ENCODE results near the gene KIZ.
"Not testable (repeated sequence)": the region's sequence is repeated elsewhere in the genome, so short reads cannot be mapped to it uniquely, and the experiment has no call there.

KIZ gene

GRCh38 chr20:21141825-21142224 is 15.9 kb downstream of the KIZ start:
- no peak for DNase-seq

DNA sequence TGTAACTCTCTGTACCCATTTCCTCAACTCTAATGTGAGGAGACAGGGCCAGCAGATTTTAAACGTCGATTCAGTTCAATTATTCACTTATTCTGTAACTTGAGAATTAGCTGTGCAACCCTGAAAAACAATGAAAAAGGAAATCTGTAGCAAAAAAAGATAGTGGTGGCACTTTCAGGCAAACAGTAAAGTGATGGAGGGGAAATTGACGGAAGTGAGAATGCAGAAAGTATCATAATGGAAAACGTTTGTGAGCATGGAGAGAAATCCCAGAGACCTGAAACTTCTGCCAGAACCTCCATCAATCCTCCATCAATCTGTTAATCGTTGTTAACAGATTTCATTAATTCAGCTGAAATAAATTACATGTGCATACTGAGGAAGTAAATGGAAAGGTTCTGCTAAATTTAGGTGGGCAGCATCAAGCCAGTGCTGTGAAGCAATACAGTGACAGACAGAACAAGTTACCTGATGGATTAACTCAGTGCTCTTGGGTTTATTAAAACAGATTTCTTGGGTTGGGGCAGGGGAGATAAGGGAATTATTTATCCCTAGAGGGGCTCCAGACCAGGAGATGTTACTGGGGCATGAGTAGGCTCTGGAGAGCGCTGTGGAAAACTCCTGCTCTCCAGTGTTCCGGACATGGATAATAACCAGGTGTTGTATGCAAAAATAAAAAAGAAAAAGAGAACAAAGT is 17.5 kb downstream of the KIZ start:
- no peak for DNase-seq

DNA sequence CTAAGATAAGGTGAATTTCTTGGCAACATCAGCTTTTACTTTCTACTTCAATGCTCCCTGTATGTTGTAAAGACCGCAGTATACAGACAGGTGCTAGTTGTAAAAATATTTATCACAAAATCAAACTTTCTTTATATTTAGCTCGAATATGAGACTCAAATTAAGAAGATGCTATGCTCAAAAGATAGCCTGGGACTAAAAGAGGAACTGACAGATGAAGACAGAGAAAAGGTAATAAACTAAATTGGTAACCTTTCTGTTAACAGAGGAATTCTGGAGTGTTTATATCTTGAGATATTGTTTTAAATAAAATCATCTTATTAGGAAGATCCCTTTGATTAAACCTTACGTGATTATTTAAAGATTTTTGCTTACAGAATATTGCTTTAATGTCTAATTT is 19.5 kb downstream of the KIZ start:
- DNase-seq, result no peak

- no peak for DNase-seq
Observed at GRCh38 chr20:21146215-21146614, 20.3 kb downstream of the KIZ start.

DNA sequence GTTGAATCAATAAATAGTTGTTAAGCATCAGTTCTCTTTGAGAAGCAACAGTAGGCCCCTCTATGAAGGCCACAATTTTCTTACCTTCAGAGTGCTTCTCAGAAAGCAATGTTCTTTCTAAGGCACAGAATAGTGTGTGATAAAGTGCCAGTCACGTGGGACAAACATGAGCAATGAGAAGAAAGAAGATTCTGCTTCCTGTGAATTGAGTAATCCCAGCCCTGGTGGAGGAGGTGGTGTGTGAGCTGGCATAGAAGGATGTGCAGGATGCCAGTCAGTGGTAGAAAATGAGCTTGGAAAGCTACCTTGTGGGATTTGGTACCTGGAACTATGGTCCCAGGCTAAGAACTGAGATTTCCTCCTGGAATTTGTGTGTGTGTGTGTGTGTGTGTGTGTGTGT is 21.7 kb downstream of the KIZ start:
- DNase-seq, result no peak

- DNase-seq, result no peak
Observed at GRCh38 chr20:21149344-21149743, 23.5 kb downstream of the KIZ start.

- DNase-seq, result no peak
Observed at GRCh38 chr20:21151791-21152190, 25.9 kb downstream of the KIZ start.

GRCh38 chr20:21154692-21155091 is 28.8 kb downstream of the KIZ start:
- no peak for DNase-seq

DNA sequence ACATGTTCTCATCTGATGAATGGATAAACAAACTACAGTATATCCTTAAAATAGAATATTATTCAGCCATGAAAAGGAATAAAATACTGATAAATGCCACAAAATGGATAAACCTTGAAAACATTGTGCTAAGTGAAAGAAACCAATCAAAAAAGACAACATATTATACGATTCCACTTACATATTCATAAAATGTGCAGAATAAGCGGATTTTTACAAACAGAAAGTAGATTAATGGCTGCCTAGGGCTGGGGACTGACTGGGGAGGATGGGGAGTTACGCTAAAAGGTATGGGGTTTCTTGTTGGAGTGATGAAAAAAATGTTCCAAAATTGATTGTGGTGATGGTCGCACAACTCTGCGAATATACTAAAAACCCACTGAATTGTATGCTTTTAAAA is 29.4 kb downstream of the KIZ start:
- no peak for DNase-seq

GRCh38 chr20:21156266-21156665 is 30.4 kb downstream of the KIZ start:
- no peak for DNase-seq

DNA sequence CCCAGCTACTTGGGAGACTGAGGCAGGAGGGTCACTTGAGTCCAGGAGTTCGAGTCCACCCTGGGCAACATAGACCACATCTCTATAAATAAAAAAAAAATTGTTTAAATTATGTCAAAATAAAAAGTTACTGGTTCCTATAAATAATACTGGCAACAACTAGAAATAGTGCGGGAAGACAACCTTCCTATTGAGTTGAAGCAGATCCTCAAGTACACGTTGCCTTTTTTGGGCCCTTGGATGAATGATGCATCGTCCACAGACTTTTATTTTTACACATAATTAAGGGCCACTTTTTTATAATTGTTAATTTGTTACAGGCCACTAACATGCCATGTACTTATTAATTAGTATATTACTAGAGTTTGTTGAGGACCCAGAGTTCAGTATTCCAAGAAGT is 31.1 kb downstream of the KIZ start:
- DNase-seq, result no peak

GRCh38 chr20:21159658-21160380 is 33.9 kb downstream of the KIZ start:
- no peak for DNase-seq

DNA sequence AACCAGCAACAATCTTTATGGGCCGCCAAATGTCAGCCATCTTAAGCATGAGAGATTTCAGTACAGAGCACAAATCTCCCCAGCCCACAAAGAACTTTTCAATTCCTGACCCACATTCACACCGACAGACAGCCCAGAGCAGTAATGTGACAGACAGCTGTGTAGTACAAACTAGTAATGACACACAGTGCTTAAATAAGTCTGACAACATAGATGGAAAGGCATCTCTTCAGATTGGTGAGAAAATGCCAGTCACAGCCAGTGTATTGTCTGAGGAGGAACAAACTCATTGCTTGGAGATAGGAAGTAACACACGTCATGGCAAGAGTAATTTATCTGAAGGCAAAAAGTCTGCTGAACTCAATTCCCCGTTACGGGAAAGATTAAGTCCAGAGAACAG is 36.0 kb downstream of the KIZ start:
- DNase-seq, result no peak

GRCh38 chr20:21162631-21163030 is 36.7 kb downstream of the KIZ start:
- DNase-seq, result no peak

GRCh38 chr20:21166801-21167200 is 40.9 kb downstream of the KIZ start:
- no peak for DNase-seq

GRCh38 chr20:21167261-21167660 is 41.4 kb downstream of the KIZ start:
- DNase-seq, result no peak

- DNase-seq, result not testable (repeated sequence)
Observed at GRCh38 chr20:21168061-21168460, 42.2 kb downstream of the KIZ start.

DNA sequence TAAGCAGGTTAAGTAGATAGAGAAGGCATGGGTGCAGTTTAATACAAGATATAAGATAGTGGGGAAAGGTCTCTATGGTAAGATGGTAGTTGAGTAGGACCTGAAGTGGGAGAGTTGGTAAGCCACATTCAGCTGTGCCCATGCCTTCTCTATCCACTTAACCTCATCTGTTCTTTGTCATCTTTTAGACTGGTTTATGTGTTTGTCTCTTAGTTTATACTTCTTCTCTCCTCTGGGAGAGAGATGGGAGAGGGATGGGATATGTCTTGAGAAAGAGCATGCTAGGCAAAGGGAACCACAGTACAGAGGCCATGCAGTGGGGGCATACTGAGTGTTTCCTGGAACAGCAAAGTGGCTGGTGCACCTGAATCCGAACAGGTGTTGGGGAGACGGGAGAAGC is 46.7 kb downstream of the KIZ start:
- no peak for DNase-seq

GRCh38 chr20:21173485-21173884 is 47.6 kb downstream of the KIZ start:
- no peak for DNase-seq

DNA sequence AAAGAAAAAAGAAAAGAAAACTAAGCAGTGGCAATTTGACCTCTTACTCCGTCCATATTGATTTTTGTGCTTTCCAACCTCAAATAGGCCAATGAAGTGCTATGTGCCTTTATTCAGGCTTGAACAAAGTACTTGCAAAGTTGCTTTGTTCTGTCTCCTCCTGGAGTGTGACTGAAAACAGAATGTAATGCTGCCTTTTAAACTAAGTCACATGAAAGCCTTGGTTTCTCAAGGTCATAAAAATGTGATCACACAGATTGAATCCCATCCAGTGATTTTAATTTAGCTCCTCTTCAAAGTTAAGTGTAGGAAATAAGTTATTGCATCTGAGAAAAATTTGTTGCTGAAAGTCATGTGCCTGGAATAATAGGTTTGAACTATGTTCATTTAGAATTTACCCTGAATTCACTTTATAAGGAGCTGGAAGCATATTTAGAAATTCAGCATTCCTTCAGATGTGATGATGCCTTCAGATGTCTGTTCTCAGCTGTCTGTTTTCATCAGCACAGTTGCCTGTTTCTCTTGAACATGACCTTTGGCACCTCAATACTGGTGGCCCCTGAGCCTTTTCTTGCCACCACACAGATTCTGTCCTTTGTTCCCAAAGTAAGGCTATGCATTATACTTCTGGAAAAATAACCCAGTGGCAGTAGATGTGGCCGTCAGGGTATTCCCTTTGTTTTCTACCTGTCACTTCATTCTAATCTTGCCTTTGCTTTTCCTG is 48.8 kb downstream of the KIZ start:
- DNase-seq, result no peak

DNA sequence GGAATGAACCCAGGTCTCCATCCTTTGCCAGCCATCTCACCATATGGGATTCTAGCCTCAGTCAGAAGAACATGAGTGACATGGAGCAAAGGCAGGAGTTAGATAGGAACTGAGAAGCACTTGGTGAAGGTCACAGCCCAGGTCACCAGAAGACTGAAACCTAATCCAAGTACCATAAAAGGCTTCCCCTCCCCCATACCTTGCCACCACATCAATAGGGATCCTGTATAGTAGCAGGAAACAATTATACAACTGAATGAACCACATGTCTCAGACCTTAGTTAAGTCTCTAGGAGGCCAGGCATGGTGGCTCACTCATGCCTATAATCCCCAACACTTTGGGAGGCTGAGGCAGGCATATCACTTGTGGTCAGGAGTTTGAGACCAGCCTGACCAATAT is 49.6 kb downstream of the KIZ start:
- no peak for DNase-seq

DNA sequence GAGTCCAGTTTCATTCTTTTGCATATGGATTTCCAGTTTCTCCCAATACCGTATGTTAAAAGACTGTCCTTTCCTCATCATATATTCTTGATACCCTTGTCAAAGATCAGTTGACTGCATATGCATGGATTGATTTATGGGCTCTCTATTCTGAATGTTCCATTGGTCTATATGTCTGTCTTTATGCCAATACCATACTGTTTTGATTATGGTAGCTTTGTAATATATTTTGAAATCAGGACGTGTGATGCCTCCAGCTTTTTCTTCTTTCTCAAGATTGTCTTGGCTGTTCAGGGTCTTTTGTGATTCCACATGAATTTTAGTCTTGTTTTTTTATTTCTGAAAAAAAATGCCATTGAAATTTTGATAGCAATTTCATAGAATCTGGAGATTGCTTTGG is 51.9 kb downstream of the KIZ start:
- no peak for DNase-seq

DNA sequence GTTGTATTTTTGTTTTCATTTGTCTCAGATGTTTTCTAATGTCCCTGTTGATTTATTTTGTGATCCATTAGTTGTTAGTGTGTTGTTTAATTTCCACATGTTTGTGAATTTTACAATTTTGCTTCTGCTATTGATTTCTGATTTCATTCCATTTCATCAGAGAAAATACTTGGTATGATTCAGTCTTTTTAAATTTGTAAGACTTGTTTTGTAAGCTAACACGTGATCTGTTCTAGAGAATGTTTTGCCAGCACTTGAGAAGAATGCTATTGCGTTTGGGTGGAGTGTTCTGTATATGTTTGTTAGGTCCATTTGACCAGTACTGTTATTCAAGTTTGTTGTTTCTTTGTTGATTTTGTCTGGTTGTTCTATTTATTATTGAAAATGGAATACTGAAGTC is 53.9 kb downstream of the KIZ start:
- DNase-seq, result no peak

- DNase-seq, result no peak
Observed at GRCh38 chr20:21180248-21180647, 54.4 kb downstream of the KIZ start.

All from cortex of kidney (tissue), 1 donor.